Measurements from ENCODE around the gene MAP3K20.

- no peak for TF ChIP-seq CTCF (IDR thresholded peaks at IDR 0.05)
- TF ChIP-seq POLR2A (IDR thresholded peaks at IDR 0.05) = no peak
These were observed 41.5 kb upstream of the MAP3K20 start for GRCh38 chr2:173034143-173034542.

All from thyroid gland (tissue), 4 donors.